ENCODE data around the gene OSTF1. TPM values are rescaled to one million over a fixed set of nuclear protein-coding genes. Genes with fewer than 3 reads are reported as not detected.

The OSTF1 gene
- total and polyA plus RNA-seq, 2 experiments from 2014 or later: 15.6 to 24.0 TPM

- Histone ChIP-seq H3F3A (replicated peaks; ENCODE audit: low read depth) (no peaks in the 10 kb centered on the region), H4K20me1 (replicated peaks; ENCODE audit: insufficient read depth) (no peaks in the 10 kb centered on the region; the same call in 1 of the 2 replicates), H2AFZ (no peak overlapping the region), H3K9me2 (ENCODE audit: insufficient read depth) (no peaks in the 10 kb centered on the region), H3K4me1 (ENCODE audit: insufficient read depth) (peaks cover 13% of the 10 kb centered on the region), H3K4me2 (peak overlapping the region; percentile 15; the same call in 1 of the 2 replicates), H3K27me3 (ENCODE audit: insufficient read depth) (no peaks in the 10 kb centered on the region), H3K36me3 (ENCODE audit: insufficient read depth) (no peaks in the 10 kb centered on the region), H3K79me2 (replicated peaks; ENCODE audit: insufficient read depth) (no peaks in the 10 kb centered on the region), H3K27ac (ENCODE audit: low read depth) (no peak overlapping the region), H3K4me3 (no peak overlapping the region)
- Mint-ChIP-seq H3K27ac (no peak overlapping the region), H3K4me3 (no peak overlapping the region), H3K4me1 (peaks cover 10% of the 10 kb centered on the region), H3K9me3 (no peaks in the 10 kb centered on the region), H3K36me3 (ENCODE audit: low read depth) (peaks cover 10% of the 10 kb centered on the region; the same call in 1 of the 3 replicates), H3K27me3 (ENCODE audit: insufficient read depth, low read depth, poor library complexity) (no peaks in the 10 kb centered on the region)
- DNase-seq (ENCODE audit: low spot score) (peak; percentile 49), ATAC-seq (peak; percentile 89)
- TF ChIP-seq, protein P1, sequence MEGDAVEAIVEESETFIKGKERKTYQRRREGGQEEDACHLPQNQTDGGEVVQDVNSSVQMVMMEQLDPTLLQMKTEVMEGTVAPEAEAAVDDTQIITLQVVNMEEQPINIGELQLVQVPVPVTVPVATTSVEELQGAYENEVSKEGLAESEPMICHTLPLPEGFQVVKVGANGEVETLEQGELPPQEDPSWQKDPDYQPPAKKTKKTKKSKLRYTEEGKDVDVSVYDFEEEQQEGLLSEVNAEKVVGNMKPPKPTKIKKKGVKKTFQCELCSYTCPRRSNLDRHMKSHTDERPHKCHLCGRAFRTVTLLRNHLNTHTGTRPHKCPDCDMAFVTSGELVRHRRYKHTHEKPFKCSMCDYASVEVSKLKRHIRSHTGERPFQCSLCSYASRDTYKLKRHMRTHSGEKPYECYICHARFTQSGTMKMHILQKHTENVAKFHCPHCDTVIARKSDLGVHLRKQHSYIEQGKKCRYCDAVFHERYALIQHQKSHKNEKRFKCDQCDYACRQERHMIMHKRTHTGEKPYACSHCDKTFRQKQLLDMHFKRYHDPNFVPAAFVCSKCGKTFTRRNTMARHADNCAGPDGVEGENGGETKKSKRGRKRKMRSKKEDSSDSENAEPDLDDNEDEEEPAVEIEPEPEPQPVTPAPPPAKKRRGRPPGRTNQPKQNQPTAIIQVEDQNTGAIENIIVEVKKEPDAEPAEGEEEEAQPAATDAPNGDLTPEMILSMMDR (conservative IDR thresholded peaks at IDR 0.05; ENCODE audit: low read depth in 2 of 2): no peak
- TF ChIP-seq ZNF114 (CRISPR knock-in tag; IDR thresholded peaks at IDR 0.05) (no peak), STAT1 (IDR thresholded peaks at IDR 0.05; ENCODE audit: unreplicated experiment) (no peak), NANOG (IDR thresholded peaks at IDR 0.05; ENCODE audit: borderline replicate concordance) (no peak), EZH2phosphoT487 (IDR thresholded peaks at IDR 0.05; ENCODE audit: unreplicated experiment) (no peak), JUNB (IDR thresholded peaks at IDR 0.05; ENCODE audit: unreplicated experiment) (no peak), EZH2 (IDR thresholded peaks at IDR 0.05; ENCODE audit: low read depth, unreplicated experiment) (no peak), ZNF331 (CRISPR knock-in tag; IDR thresholded peaks at IDR 0.05; ENCODE audit: low read depth) (no peak), POLR2AphosphoS5 (IDR thresholded peaks at IDR 0.05; ENCODE audit: low read depth) (no peak), CREB1 (CRISPR knock-in tag; IDR thresholded peaks at IDR 0.05; ENCODE audit: low read depth) (no peak)
- TF ChIP-seq, protein P2, sequence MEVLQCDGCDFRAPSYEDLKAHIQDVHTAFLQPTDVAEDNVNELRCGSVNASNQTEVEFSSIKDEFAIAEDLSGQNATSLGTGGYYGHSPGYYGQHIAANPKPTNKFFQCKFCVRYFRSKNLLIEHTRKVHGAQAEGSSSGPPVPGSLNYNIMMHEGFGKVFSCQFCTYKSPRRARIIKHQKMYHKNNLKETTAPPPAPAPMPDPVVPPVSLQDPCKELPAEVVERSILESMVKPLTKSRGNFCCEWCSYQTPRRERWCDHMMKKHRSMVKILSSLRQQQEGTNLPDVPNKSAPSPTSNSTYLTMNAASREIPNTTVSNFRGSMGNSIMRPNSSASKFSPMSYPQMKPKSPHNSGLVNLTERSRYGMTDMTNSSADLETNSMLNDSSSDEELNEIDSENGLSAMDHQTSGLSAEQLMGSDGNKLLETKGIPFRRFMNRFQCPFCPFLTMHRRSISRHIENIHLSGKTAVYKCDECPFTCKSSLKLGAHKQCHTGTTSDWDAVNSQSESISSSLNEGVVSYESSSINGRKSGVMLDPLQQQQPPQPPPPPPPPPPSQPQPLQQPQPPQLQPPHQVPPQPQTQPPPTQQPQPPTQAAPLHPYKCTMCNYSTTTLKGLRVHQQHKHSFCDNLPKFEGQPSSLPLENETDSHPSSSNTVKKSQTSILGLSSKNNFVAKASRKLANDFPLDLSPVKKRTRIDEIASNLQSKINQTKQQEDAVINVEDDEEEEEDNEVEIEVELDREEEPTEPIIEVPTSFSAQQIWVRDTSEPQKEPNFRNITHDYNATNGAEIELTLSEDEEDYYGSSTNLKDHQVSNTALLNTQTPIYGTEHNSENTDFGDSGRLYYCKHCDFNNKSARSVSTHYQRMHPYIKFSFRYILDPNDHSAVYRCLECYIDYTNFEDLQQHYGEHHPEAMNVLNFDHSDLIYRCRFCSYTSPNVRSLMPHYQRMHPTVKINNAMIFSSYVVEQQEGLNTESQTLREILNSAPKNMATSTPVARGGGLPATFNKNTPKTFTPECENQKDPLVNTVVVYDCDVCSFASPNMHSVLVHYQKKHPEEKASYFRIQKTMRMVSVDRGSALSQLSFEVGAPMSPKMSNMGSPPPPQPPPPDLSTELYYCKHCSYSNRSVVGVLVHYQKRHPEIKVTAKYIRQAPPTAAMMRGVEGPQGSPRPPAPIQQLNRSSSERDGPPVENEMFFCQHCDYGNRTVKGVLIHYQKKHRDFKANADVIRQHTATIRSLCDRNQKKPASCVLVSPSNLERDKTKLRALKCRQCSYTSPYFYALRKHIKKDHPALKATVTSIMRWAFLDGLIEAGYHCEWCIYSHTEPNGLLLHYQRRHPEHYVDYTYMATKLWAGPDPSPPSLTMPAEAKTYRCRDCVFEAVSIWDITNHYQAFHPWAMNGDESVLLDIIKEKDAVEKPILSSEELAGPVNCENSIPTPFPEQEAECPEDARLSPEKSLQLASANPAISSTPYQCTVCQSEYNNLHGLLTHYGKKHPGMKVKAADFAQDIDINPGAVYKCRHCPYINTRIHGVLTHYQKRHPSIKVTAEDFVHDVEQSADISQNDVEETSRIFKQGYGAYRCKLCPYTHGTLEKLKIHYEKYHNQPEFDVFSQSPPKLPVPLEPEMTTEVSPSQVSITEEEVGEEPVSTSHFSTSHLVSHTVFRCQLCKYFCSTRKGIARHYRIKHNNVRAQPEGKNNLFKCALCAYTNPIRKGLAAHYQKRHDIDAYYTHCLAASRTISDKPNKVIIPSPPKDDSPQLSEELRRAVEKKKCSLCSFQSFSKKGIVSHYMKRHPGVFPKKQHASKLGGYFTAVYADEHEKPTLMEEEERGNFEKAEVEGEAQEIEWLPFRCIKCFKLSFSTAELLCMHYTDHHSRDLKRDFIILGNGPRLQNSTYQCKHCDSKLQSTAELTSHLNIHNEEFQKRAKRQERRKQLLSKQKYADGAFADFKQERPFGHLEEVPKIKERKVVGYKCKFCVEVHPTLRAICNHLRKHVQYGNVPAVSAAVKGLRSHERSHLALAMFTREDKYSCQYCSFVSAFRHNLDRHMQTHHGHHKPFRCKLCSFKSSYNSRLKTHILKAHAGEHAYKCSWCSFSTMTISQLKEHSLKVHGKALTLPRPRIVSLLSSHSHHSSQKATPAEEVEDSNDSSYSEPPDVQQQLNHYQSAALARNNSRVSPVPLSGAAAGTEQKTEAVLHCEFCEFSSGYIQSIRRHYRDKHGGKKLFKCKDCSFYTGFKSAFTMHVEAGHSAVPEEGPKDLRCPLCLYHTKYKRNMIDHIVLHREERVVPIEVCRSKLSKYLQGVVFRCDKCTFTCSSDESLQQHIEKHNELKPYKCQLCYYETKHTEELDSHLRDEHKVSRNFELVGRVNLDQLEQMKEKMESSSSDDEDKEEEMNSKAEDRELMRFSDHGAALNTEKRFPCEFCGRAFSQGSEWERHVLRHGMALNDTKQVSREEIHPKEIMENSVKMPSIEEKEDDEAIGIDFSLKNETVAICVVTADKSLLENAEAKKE (CRISPR knock-in tag; IDR thresholded peaks at IDR 0.05): no peak
- TF ChIP-seq, protein P3, sequence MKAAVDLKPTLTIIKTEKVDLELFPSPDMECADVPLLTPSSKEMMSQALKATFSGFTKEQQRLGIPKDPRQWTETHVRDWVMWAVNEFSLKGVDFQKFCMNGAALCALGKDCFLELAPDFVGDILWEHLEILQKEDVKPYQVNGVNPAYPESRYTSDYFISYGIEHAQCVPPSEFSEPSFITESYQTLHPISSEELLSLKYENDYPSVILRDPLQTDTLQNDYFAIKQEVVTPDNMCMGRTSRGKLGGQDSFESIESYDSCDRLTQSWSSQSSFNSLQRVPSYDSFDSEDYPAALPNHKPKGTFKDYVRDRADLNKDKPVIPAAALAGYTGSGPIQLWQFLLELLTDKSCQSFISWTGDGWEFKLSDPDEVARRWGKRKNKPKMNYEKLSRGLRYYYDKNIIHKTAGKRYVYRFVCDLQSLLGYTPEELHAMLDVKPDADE (IDR thresholded peaks at IDR 0.05): no peak
- TF ChIP-seq, protein P4, sequence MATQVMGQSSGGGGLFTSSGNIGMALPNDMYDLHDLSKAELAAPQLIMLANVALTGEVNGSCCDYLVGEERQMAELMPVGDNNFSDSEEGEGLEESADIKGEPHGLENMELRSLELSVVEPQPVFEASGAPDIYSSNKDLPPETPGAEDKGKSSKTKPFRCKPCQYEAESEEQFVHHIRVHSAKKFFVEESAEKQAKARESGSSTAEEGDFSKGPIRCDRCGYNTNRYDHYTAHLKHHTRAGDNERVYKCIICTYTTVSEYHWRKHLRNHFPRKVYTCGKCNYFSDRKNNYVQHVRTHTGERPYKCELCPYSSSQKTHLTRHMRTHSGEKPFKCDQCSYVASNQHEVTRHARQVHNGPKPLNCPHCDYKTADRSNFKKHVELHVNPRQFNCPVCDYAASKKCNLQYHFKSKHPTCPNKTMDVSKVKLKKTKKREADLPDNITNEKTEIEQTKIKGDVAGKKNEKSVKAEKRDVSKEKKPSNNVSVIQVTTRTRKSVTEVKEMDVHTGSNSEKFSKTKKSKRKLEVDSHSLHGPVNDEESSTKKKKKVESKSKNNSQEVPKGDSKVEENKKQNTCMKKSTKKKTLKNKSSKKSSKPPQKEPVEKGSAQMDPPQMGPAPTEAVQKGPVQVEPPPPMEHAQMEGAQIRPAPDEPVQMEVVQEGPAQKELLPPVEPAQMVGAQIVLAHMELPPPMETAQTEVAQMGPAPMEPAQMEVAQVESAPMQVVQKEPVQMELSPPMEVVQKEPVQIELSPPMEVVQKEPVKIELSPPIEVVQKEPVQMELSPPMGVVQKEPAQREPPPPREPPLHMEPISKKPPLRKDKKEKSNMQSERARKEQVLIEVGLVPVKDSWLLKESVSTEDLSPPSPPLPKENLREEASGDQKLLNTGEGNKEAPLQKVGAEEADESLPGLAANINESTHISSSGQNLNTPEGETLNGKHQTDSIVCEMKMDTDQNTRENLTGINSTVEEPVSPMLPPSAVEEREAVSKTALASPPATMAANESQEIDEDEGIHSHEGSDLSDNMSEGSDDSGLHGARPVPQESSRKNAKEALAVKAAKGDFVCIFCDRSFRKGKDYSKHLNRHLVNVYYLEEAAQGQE (IDR thresholded peaks at IDR 0.05; ENCODE audit: unreplicated experiment): no peak
Measured at GRCh38 chr9:75121914-75122558, 33.7 kb downstream of the OSTF1 start.
